Endodermal cell (in vitro differentiated cells): ENCODE data around the gene AQP7. TPM values are rescaled to one million over a fixed set of nuclear protein-coding genes. Genes with fewer than 3 reads are reported as not detected.
"Not testable (repeated sequence)": the region's sequence is repeated elsewhere in the genome, so short reads cannot be mapped to it uniquely, and the experiment has no call there.

Experiments used
- DNase-seq: peaks from one replicate; pipeline ENCODE4 v3.0.0-alpha.2; 2017
- H3K27ac ChIP-seq: 2 replicates; pipeline ENCODE4 v1.5.1; 2013; ENCODE audit warnings: mild to moderate bottlenecking, low read depth, low read length, moderate library complexity
- H3K27me3 ChIP-seq: 2 replicates; pipeline ENCODE4 v1.6.1; 2013; ENCODE audit warnings: mild to moderate bottlenecking, low read length, moderate library complexity; ENCODE audit not compliant: insufficient read depth, control insufficient read depth, poor library complexity, severe bottlenecking
- H3K36me3 ChIP-seq: 2 replicates; pipeline ENCODE4 v1.7.0; 2013; ENCODE audit warnings: mild to moderate bottlenecking, low read length, moderate library complexity; ENCODE audit not compliant: control insufficient read depth, insufficient read depth
- H3K4me1 ChIP-seq: one replicate; pipeline ENCODE4 v1.7.0; 2013; ENCODE audit warnings: low read length; ENCODE audit not compliant: control insufficient read depth, insufficient read depth
- H3K4me3 ChIP-seq: 2 replicates; pipeline ENCODE4 v1.5.1; 2013; ENCODE audit warnings: mild to moderate bottlenecking, low read length, moderate library complexity
- H3K9ac ChIP-seq: 2 replicates; pipeline ENCODE4 v1.6.1; 2013; ENCODE audit warnings: mild to moderate bottlenecking, low read length, moderate library complexity; ENCODE audit not compliant: poor library complexity, severe bottlenecking; ENCODE audit errors: extremely low read depth
- H3K9me3 ChIP-seq: 2 replicates; pipeline ENCODE4 v1.6.1; 2013; ENCODE audit warnings: mild to moderate bottlenecking, low read length, moderate library complexity; ENCODE audit not compliant: control insufficient read depth
- H3K27ac Mint-ChIP-seq: 2 replicates; pipeline ENCODE4 v1.8.0; 2020; ENCODE audit warnings: mixed read lengths
- H3K27me3 Mint-ChIP-seq: 2 replicates; pipeline ENCODE4 v1.8.0; 2021; ENCODE audit warnings: mild to moderate bottlenecking, mixed read lengths; ENCODE audit not compliant: insufficient read depth
- H3K36me3 Mint-ChIP-seq: 2 replicates; pipeline ENCODE4 v1.8.0; 2020; ENCODE audit warnings: low read depth, mixed read lengths
- H3K4me1 Mint-ChIP-seq: 2 replicates; pipeline ENCODE4 v1.8.0; 2020; ENCODE audit warnings: mixed read lengths
- H3K4me3 Mint-ChIP-seq: 2 replicates; pipeline ENCODE4 v1.8.0; 2020; ENCODE audit warnings: mild to moderate bottlenecking, moderate library complexity, mixed read lengths
- H3K9me3 Mint-ChIP-seq: 2 replicates; pipeline ENCODE4 v1.8.0; 2020; ENCODE audit warnings: mild to moderate bottlenecking, mixed read lengths
- CTCF ChIP-seq: fragments of 200-600 bp; sonication (generic); conservative IDR thresholded peaks from 2 replicates; pipeline ENCODE4 v1.5.0; 2021; ENCODE audit warnings: antibody characterized with exemption, mild to moderate bottlenecking
- WGBS, 2 experiments: methylation state at CpG; one replicate each; pipeline versions ENCODE4 v1.1.5 to v1.1.7; 2013; ENCODE audit warnings: missing lambda C conversion rate in 2 of 2, mixed read lengths in 1 of 2; ENCODE audit not compliant: insufficient coverage in 1 of 2, insufficient read length in 1 of 2; 5-methylcytosine and 5-hydroxymethylcytosine counted together
- total RNA-seq, 2 donors: library from RNA; stranded (reverse); fragmentation: NEBNext Ultra II Directional in 1 of 2; extraction: Animal tissue kit (Norgen Biotek cat#: 25700) in 1 of 2; gene quantifications; 2 replicates in 1 of 2; 3 replicates in 1 of 2; pipeline ENCODE4 v1.2.1, GENCODE V29; 2021

The AQP7 gene
- total RNA-seq, 2 donors from 2014 or later: 0.38 TPM; not detected in 1

GRCh38 chr9:33374190-33374589 lies 28.2 kb downstream of the AQP7 start:
- Histone ChIP-seq H3K4me3 (no peak overlapping the region), H3K36me3 (peaks cover 21% of the 10 kb centered on the region), H3K27me3 (no peaks in the 10 kb centered on the region), H3K27ac (no peak overlapping the region), H3K9me3 (no peaks in the 10 kb centered on the region), H3K4me1 (no peaks in the 10 kb centered on the region), H3K9ac (no peak overlapping the region)
- WGBS, 2 experiments: 80 to 89% methylated on average over 7 to 9 of the region's 9 CpGs
- Mint-ChIP-seq H3K9me3 (no peaks in the 10 kb centered on the region), H3K27me3 (no peaks in the 10 kb centered on the region), H3K4me1 (peaks cover 24% of the 10 kb centered on the region), H3K4me3 (no peak overlapping the region), H3K36me3 (peaks cover 6% of the 10 kb centered on the region), H3K27ac (peak overlapping the region; percentile 70)
- DNase-seq: no peak
- no peak for TF ChIP-seq CTCF

- H3K9me3 Mint-ChIP-seq: no peaks in the 10 kb centered on the region
These were observed 29.5 kb downstream of the AQP7 start for GRCh38 chr9:33372900-33373299.

GRCh38 chr9:33366979-33367480 lies 35.3 kb downstream of the AQP7 start:
- H3K36me3 ChIP-seq: peaks cover 40% of the 10 kb centered on the region
- Mint-ChIP-seq H3K4me1 (no peaks in the 10 kb centered on the region), H3K36me3 (peaks cover 26% of the 10 kb centered on the region), H3K27me3 (no peaks in the 10 kb centered on the region), H3K27ac (no peak overlapping the region), H3K9me3 (no peaks in the 10 kb centered on the region), H3K4me3 (no peak overlapping the region)
- no peak overlapping the region for H3K4me3 ChIP-seq
- H3K27ac ChIP-seq: no peak overlapping the region
- no peaks in the 10 kb centered on the region for H3K4me1 ChIP-seq
- H3K27me3 ChIP-seq: no peaks in the 10 kb centered on the region
- no peak overlapping the region for H3K9ac ChIP-seq
- no peak for DNase-seq
- H3K9me3 ChIP-seq: no peaks in the 10 kb centered on the region
- TF ChIP-seq CTCF: no peak
- 92 to 93% methylated on average over 1 to 2 of the region's 2 CpGs for WGBS, 2 experiments

More at GRCh38 chr9:33372900-33373299, 29.5 kb downstream of the AQP7 start:
- 90 to 94% methylated on average over 2 to 4 of the region's 4 CpGs for WGBS, 2 experiments
- DNase-seq: no peak
- TF ChIP-seq CTCF: no peak
- Histone ChIP-seq H3K9me3 (no peaks in the 10 kb centered on the region), H3K4me1 (no peaks in the 10 kb centered on the region), H3K4me3 (no peak overlapping the region), H3K9ac (peak overlapping the region; percentile 7), H3K36me3 (peaks cover 21% of the 10 kb centered on the region), H3K27me3 (no peaks in the 10 kb centered on the region), H3K27ac (no peak overlapping the region)
- Mint-ChIP-seq H3K27me3 (no peaks in the 10 kb centered on the region), H3K4me1 (peaks cover 24% of the 10 kb centered on the region), H3K36me3 (peaks cover 10% of the 10 kb centered on the region), H3K27ac (peak overlapping the region; percentile 70), H3K4me3 (no peak overlapping the region)

GRCh38 chr9:33364814-33365213 lies 37.6 kb downstream of the AQP7 start:
- DNase-seq, H3K4me1 ChIP-seq, H3K27ac Mint-ChIP-seq, H3K4me3 ChIP-seq, H3K27me3 Mint-ChIP-seq, H3K4me3 Mint-ChIP-seq, H3K27ac ChIP-seq, H3K9ac ChIP-seq, H3K4me1 Mint-ChIP-seq, H3K9me3 Mint-ChIP-seq, H3K9me3 ChIP-seq, H3K27me3 ChIP-seq: not testable (repeated sequence)
- H3K36me3 ChIP-seq: peaks cover 20% of the 10 kb centered on the region
- 85 to 87% methylated on average over 4 of the region's 4 CpGs for WGBS, 2 experiments
- peaks cover 23% of the 10 kb centered on the region for H3K36me3 Mint-ChIP-seq
